ENCODE data around the gene KIF16B. TPM values are rescaled to one million over a fixed set of nuclear protein-coding genes. Genes with fewer than 3 reads are reported as not detected.

Gene KIF16B
- total RNA-seq, 1 experiment from 2014 or later: 7.0 TPM

- no peak for DNase-seq (ENCODE audit: low read depth, low spot score)
- no peak overlapping the region for H3K27ac ChIP-seq (ENCODE audit: low read depth, low read length)
- no TSS peak for BruUV-seq (replicated peaks)
These were observed 280.9 kb downstream of the KIF16B start for GRCh38 chr20:16292226-16292880.

GRCh38 chr20:16290358-16290757, 282.9 kb downstream of the KIF16B start:
- H3K9ac ChIP-seq (ENCODE audit: low read length): no peak overlapping the region
- no peaks in the 10 kb centered on the region for H3K36me3 ChIP-seq (ENCODE audit: control insufficient read depth in 1 of 2, insufficient read depth in 2 of 2, low read length in 2 of 2)
- TF ChIP-seq EGR1 (IDR thresholded peaks at IDR 0.05; ENCODE audit: low read depth) (no peak), ZBTB33 (IDR thresholded peaks at IDR 0.05; ENCODE audit: extremely low read depth, insufficient replicate concordance, low read length) (no peak), ATF3 (IDR thresholded peaks at IDR 0.05) (no peak), SRF (IDR thresholded peaks at IDR 0.05; ENCODE audit: low read depth) (no peak), FOSL1 (IDR thresholded peaks at IDR 0.05; ENCODE audit: low read depth) (no peak)
- no peaks in the 10 kb centered on the region for H3K27me3 ChIP-seq (ENCODE audit: insufficient read depth, low read length)
- no peak overlapping the region for H2AFZ ChIP-seq (ENCODE audit: low read depth, low read length, poor library complexity, severe bottlenecking)
- H3K4me1 ChIP-seq (ENCODE audit: control insufficient read depth in 1 of 2, insufficient read depth in 2 of 2, low read length in 2 of 2): no peaks in the 10 kb centered on the region
- intact Hi-C loops (cut with micrococcal nuclease): no loop called here
- ATAC-seq: no peak
- no peak overlapping the region for H3K4me3 ChIP-seq (replicated peaks in 1 of 2; ENCODE audit: low read depth in 1 of 2, low read length in 2 of 2)
- no peaks in the 10 kb centered on the region for H4K20me1 ChIP-seq (ENCODE audit: insufficient read depth)
- no peaks in the 10 kb centered on the region for H3K79me2 ChIP-seq (ENCODE audit: insufficient read depth, low read length)
- no peaks in the 10 kb centered on the region for H3K9me3 ChIP-seq (ENCODE audit: control insufficient read depth in 1 of 2, insufficient read depth in 1 of 2, low read depth in 1 of 2, low read length in 2 of 2)
- ChIA-PET POLR2A (no interaction called here), RAD21 (ENCODE audit: low non-redundant PET in 1 of 2, low total read pairs in 2 of 2, uncharacterized antibody in 2 of 2, unreplicated experiment in 2 of 2) (no interaction called here), CTCF (no interaction called here)
- H3K9me2 ChIP-seq (ENCODE audit: insufficient read depth): no peaks in the 10 kb centered on the region
- no peak overlapping the region for H3K4me2 ChIP-seq (ENCODE audit: low read length)
- no peak overlapping the region for H3K27ac ChIP-seq (ENCODE audit: low read depth, low read length)
- DNase-seq (ENCODE audit: low read depth, low spot score): no peak
- BruUV-seq (replicated peaks): no TSS peak

More at GRCh38 chr20:16292226-16292880, 280.9 kb downstream of the KIF16B start:
- intact Hi-C loops (cut with micrococcal nuclease): no loop called here
- no peaks in the 10 kb centered on the region for H3K79me2 ChIP-seq (ENCODE audit: insufficient read depth, low read length)
- ChIA-PET RAD21 (ENCODE audit: low non-redundant PET in 1 of 2, low total read pairs in 2 of 2, uncharacterized antibody in 2 of 2, unreplicated experiment in 2 of 2) (no interaction called here), POLR2A (no interaction called here), CTCF (no interaction called here)
- no peaks in the 10 kb centered on the region for H3K4me1 ChIP-seq (ENCODE audit: control insufficient read depth in 1 of 2, insufficient read depth in 2 of 2, low read length in 2 of 2)
- no peaks in the 10 kb centered on the region for H3K9me3 ChIP-seq (ENCODE audit: control insufficient read depth in 1 of 2, insufficient read depth in 1 of 2, low read depth in 1 of 2, low read length in 2 of 2)
- H2AFZ ChIP-seq (ENCODE audit: low read depth, low read length, poor library complexity, severe bottlenecking): no peak overlapping the region
- no peaks in the 10 kb centered on the region for H3K27me3 ChIP-seq (ENCODE audit: insufficient read depth, low read length)
- H4K20me1 ChIP-seq (ENCODE audit: insufficient read depth): no peaks in the 10 kb centered on the region
- ATAC-seq: no peak
- TF ChIP-seq ELF1 (IDR thresholded peaks at IDR 0.05; ENCODE audit: borderline replicate concordance, low read depth): no peak
- no peaks in the 10 kb centered on the region for H3K9me2 ChIP-seq (ENCODE audit: insufficient read depth)
- no peak overlapping the region for H3K9ac ChIP-seq (ENCODE audit: low read length)
- no peak overlapping the region for H3K4me3 ChIP-seq (replicated peaks in 1 of 2; ENCODE audit: low read depth in 1 of 2, low read length in 2 of 2)
- H3K36me3 ChIP-seq (ENCODE audit: control insufficient read depth in 1 of 2, insufficient read depth in 2 of 2, low read length in 2 of 2): no peaks in the 10 kb centered on the region
- no peak overlapping the region for H3K4me2 ChIP-seq (ENCODE audit: low read length)
